HepG2 (cell line): ENCODE results near the gene TSHZ2. TPM values are rescaled to one million over a fixed set of nuclear protein-coding genes. Genes with fewer than 3 reads are reported as not detected.

ENCODE experiments used
- ATAC-seq: fragments of 200-7000 bp; cut with Tn5 transposase; 3 replicates; pipeline ENCODE4 v1.9.1; 2020; ENCODE audit warnings: mild to moderate bottlenecking, moderate library complexity
- BruUV-seq: library from RNA; stranded (reverse); fragments of 400-500 nt; replicated peaks from 2 replicates; lab custom pipeline; 2021; lab: Mats Ljungman, UMichigan
- CTCF ChIA-PET: fragments of 300-600 bp; formaldehyde crosslinking; extraction: SDS; loops from one replicate; lab custom pipeline; 2021; ENCODE audit warnings: low total read pairs, inconsistent platforms, low intra/inter-chr PET ratio; lab: Yijun Ruan, JAX
- POLR2A ChIA-PET: fragments of 350-600 bp; sonication (Branson Sonifier 250); formaldehyde crosslinking; loops from one replicate; lab custom pipeline; 2020; ENCODE audit warnings: antibody characterized with exemption, inconsistent platforms; lab: Yijun Ruan, JAX
- DNase-seq: peaks from one replicate; pipeline ENCODE4 v3.0.0-alpha.2; 2015; ENCODE audit warnings: low spot score
- FAIRE-seq: peaks from 3 replicates; lab custom pipeline; 2011; peaks lifted over from hg19 to GRCh38; lab: Jason Lieb, UNC
- H2AFZ ChIP-seq: one replicate; pipeline ENCODE4 v1.6.1; 2011; ENCODE audit warnings: low read length, inconsistent platforms
- H3K27ac ChIP-seq: fragments of 300-600 bp; 3 replicates; pipeline ENCODE4 v1.8.0; 2011; ENCODE audit warnings: mixed run types, mild to moderate bottlenecking, mixed read lengths, low read length, inconsistent platforms; ENCODE audit not compliant: insufficient read depth; ENCODE audit errors: extremely low read length
- H3K27me3 ChIP-seq, 2 experiments: fragments of 200-600 bp in 1 of 2; 2 replicates in 1 of 2; 3 replicates in 1 of 2; pipeline versions ENCODE4 v1.6.0 to v1.8.0; 2011; ENCODE audit warnings: low read length in 2 of 2, mild to moderate bottlenecking in 2 of 2, moderate library complexity in 2 of 2, inconsistent platforms in 1 of 2; ENCODE audit not compliant: insufficient read depth in 2 of 2, control insufficient read depth in 1 of 2
- H3K36me3 ChIP-seq, 2 experiments: fragments of 200-600 bp in 1 of 2; replicated peaks in 1 of 2; 2 replicates in 1 of 2; 3 replicates in 1 of 2; pipeline versions ENCODE4 v1.5.1 to v1.8.0; 2011; ENCODE audit warnings: low read length in 2 of 2, inconsistent platforms in 1 of 2; ENCODE audit not compliant: insufficient read depth in 2 of 2, control insufficient read depth in 1 of 2
- H3K4me1 ChIP-seq: 2 replicates; pipeline ENCODE4 v1.5.1; 2012; ENCODE audit warnings: low read length, inconsistent platforms; ENCODE audit not compliant: insufficient read depth
- H3K4me2 ChIP-seq: 2 replicates; pipeline ENCODE4 v1.6.0; 2011; ENCODE audit warnings: low read depth, low read length, inconsistent platforms
- H3K4me3 ChIP-seq, 3 experiments: fragments of 200-600 bp in 1 of 3; sonication (generic), shearing (Covaris generic) in 1 of 3; replicated peaks in 1 of 3; 2 replicates each; pipeline ENCODE4 v1.5.1; 2011 to 2016; ENCODE audit warnings: low read length in 3 of 3, inconsistent platforms in 2 of 3, low read depth in 2 of 3, mild to moderate bottlenecking in 2 of 3, control low read depth in 1 of 3, mixed read lengths in 1 of 3; ENCODE audit not compliant: insufficient read depth in 1 of 3
- H3K79me2 ChIP-seq: one replicate; pipeline ENCODE4 v1.6.1; 2011; ENCODE audit warnings: low read length, inconsistent platforms; ENCODE audit not compliant: insufficient read depth
- H3K9ac ChIP-seq: 2 replicates; pipeline ENCODE4 v1.6.0; 2011; ENCODE audit warnings: mild to moderate bottlenecking, low read depth, low read length, inconsistent platforms; ENCODE audit not compliant: insufficient read depth
- H3K9me3 ChIP-seq: 2 replicates; pipeline ENCODE4 v1.5.1; 2012; ENCODE audit warnings: mild to moderate bottlenecking, low read length
- H4K20me1 ChIP-seq: 2 replicates; pipeline ENCODE4 v1.6.0; 2011; ENCODE audit warnings: inconsistent platforms, mild to moderate bottlenecking, low read length, moderate library complexity; ENCODE audit not compliant: insufficient read depth
- LRRFIP1 ChIP-seq: sonication (generic); formaldehyde crosslinking; conservative IDR thresholded peaks from 2 replicates; pipeline ENCODE4 v1.4.0; 2020; ENCODE audit warnings: missing genetic modification reagents
- MAFF ChIP-seq: IDR thresholded peaks from 2 replicates; pipeline ENCODE4 v1.6.1; 2011; ENCODE audit warnings: low read depth, low read length, improper control_type of control experiment
- MAFK ChIP-seq, 2 experiments: IDR thresholded peaks in 1 of 2; conservative IDR thresholded peaks in 1 of 2; 2 replicates each; pipeline ENCODE4 v1.6.1; 2011; ENCODE audit warnings: improper control_type of control experiment in 2 of 2, low read length in 2 of 2
- TMF1 ChIP-seq: sonication (generic); formaldehyde crosslinking; IDR thresholded peaks from 2 replicates; pipeline ENCODE4 v1.8.1; 2022; ENCODE audit warnings: low read depth, missing genetic modification reagents
- TRIM24 ChIP-seq: sonication (generic); formaldehyde crosslinking; IDR thresholded peaks from 2 replicates; pipeline ENCODE4 v1.8.0; 2022; ENCODE audit warnings: mild to moderate bottlenecking, missing genetic modification reagents
- ZBTB1 ChIP-seq: sonication (generic); formaldehyde crosslinking; IDR thresholded peaks from 2 replicates; pipeline ENCODE4 v1.4.0; 2020; ENCODE audit warnings: missing genetic modification reagents, borderline replicate concordance
- ZNF446 ChIP-seq: sonication (generic); formaldehyde crosslinking; IDR thresholded peaks from 2 replicates; pipeline ENCODE4 v1.5.0; 2020; ENCODE audit warnings: mild to moderate bottlenecking, missing genetic modification reagents
- ZNF768 ChIP-seq: sonication (generic); formaldehyde crosslinking; IDR thresholded peaks from 2 replicates; pipeline ENCODE4 v1.4.0; 2020; ENCODE audit warnings: missing genetic modification reagents
- WGBS: methylation state at CpG from one replicate; pipeline ENCODE4 v1.1.6; 2017; ENCODE audit warnings: low lambda C conversion rate; 5-methylcytosine and 5-hydroxymethylcytosine counted together
- in situ Hi-C: cut with HindIII; loops from 2 replicates; pipeline ENCODE4 v1.10.0; 2017; ENCODE audit warnings: low pct_unique_long_range_greater_than_20kb; ENCODE audit not compliant: extremely low pct_ligation_motif_present
- intact Hi-C: fragments of 100-400 bp; cut with micrococcal nuclease; formaldehyde crosslinking; loops from one replicate; pipeline ENCODE4 v1.10.0; 2022; ENCODE audit not compliant: unreplicated experiment
- polyA plus RNA-seq, 8 experiments: library from polyadenylated mRNA; depleted of rRNA in 3 of 8; stranded (reverse) in 7 of 8; unstranded in 1 of 8; fragments of >200 nt; fragmentation: Illumina TruSeq in 4 of 8; extraction: Trizol in 4 of 8; gene quantifications; 2 replicates each; pipeline versions ENCODE4 v1.2.1 to v1.2.3, GENCODE V29; 2011 to 2016; ENCODE audit warnings: low read depth in 4 of 8, missing spikeins in 1 of 8, mixed read lengths in 1 of 8; ENCODE audit not compliant: insufficient read depth in 1 of 8
- total RNA-seq, 5 experiments: library from RNA; depleted of rRNA; stranded (reverse); fragments of >200 nt; fragmentation: Illumina TruSeq; extraction: Trizol; gene quantifications; 2 replicates each; pipeline ENCODE4 v1.2.3, GENCODE V29; 2016; ENCODE audit warnings: low read depth in 1 of 5
- TF ChIP-seq, protein P1 (sequence below): sonication (generic); formaldehyde crosslinking; IDR thresholded peaks from 2 replicates; pipeline ENCODE4 v1.8.1; 2022; ENCODE audit warnings: mild to moderate bottlenecking, missing genetic modification reagents

The TSHZ2 gene
- total and polyA plus RNA-seq, 2 of the 13 experiments (the other 11 are each of a cell fraction or from before 2014, with no cell fraction given) = 0.01 TPM; not detected in 1

- TF ChIP-seq, protein P1, sequence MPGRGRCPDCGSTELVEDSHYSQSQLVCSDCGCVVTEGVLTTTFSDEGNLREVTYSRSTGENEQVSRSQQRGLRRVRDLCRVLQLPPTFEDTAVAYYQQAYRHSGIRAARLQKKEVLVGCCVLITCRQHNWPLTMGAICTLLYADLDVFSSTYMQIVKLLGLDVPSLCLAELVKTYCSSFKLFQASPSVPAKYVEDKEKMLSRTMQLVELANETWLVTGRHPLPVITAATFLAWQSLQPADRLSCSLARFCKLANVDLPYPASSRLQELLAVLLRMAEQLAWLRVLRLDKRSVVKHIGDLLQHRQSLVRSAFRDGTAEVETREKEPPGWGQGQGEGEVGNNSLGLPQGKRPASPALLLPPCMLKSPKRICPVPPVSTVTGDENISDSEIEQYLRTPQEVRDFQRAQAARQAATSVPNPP = no peak
- TF ChIP-seq LRRFIP1 (CRISPR knock-in tag) = no peak
- TF ChIP-seq ZNF446 (CRISPR knock-in tag) = no peak
- TF ChIP-seq TRIM24 = no peak
Measured at GRCh38 chr20:53493311-53493857, 521.2 kb downstream of the TSHZ2 start (continued).

DNA sequence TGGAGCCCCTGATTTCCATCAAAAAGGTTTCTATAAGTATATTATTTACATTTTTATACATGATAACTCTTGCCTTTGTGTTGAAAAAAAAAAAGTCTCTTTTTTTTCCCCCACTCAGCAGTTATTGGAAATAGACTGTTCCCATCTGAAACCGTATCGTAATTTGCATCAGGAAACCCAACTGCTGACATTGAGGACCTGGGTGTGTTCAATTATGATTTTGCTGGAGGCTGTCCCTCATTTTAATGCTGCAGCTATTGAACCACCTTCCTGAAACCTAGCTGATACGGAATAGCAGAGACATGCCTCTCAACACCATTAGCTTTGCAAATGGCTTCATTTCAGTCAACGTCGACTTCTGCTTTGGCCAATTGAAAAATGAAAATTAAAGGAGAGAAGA is 522.6 kb downstream of the TSHZ2 start:
- H3K27ac ChIP-seq = no peak overlapping the region
- peaks cover 26% of the 10 kb centered on the region for H3K4me1 ChIP-seq
- DNase-seq = no peak
- H3K9me3 ChIP-seq = no peaks in the 10 kb centered on the region
- TF ChIP-seq TMF1 (CRISPR knock-in tag) (no peak), MAFK (conservative IDR thresholded peaks at IDR 0.05 in 1 of 2, IDR thresholded peaks at IDR 0.05 in 1 of 2; ENCODE audit: low read length in 2 of 2) (peak; percentile 85 to 92), ZBTB1 (no peak), MAFF (peak; percentile 84), ZNF768 (CRISPR knock-in tag) (no peak)
- no TSS peak for BruUV-seq
- H3K27me3 ChIP-seq = no peaks in the 10 kb centered on the region
- no peak for ATAC-seq
- CTCF ChIA-PET = no interaction called here
- no peaks in the 10 kb centered on the region for H4K20me1 ChIP-seq
- H3K36me3 ChIP-seq = no peaks in the 10 kb centered on the region; a peak in 1 of 5 replicates
- H3K4me2 ChIP-seq = no peak overlapping the region
- H3K4me3 ChIP-seq = no peak overlapping the region
- no peak for FAIRE-seq
- no peak overlapping the region for H2AFZ ChIP-seq
- WGBS = 80% methylated on average over 5 of the region's 5 CpGs
- intact Hi-C loops = no loop called here
- no peaks in the 10 kb centered on the region for H3K79me2 ChIP-seq
- POLR2A ChIA-PET = no interaction called here
- in situ Hi-C loops = no loop called here
- no peak overlapping the region for H3K9ac ChIP-seq
